D341Med (cell line): ENCODE results near the gene SLC9B2.

Experiments
- DNase-seq: peaks from one replicate; pipeline ENCODE4 v3.0.0; 2012; ENCODE audit warnings: low spot score

Gene SLC9B2

DNA sequence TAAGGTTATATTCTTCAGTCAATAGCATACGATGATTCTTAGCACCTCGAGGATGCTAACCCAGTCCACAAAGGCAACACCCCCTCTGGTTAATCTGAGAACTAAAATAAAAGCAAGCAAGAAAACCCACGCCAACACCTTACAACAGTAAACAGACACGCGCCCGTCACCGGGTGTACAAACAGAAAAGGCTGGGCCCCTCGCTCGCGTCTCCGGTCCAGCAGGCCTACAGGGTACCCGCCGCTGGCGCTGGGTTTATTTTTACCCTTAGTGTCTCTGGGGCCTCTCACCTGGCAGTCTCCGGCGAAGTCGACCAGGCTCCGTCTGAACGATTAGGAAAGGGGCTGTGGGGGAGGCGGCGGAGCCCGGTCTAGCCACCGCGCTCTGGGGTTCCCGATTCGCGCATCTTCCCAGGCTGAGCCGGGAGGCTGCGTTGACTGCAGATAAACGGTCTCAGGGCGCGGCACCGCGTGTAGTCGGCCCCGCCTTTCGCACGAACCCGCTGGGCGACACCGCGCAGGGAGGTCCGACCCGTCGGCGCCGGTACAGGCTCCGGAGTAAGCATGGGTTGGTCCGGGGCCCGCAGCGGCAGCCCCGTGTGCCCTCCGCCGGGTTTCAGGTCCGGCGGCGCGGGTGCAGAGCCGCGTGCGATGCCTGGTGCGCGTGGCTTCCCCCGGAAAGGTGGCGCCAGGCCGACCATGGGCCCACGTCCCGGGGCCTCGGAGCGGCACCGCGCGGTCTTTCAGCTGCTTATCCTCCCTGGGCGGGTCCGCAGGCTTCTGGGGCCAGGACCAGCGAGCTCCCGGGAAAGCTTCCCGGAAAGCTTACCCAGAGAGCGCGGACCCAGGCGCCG is 441 bp downstream of the SLC9B2 start:
- peak; percentile 85 for DNase-seq

DNA sequence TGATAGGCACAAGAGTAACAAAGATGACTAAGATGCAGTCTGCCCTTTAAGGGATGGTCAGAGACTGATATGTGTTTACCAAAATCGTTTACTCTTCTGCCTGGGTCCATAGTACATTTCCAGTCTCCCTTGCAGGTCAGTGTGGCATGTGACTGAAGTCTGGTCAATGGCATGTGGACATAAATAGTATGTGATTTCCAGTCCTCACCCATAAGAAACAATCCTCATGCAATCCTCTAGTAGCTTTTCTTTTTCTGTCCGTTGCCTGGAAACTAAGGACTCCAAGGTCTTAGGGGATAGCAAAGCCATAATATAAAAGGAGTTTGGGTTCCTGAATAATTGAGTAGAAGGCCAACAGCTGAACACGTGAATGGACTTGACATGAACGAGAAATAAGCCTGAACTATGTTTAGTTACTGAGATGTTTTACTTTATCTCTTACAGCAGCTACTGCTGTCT is 1.1 kb downstream of the SLC9B2 start:
- peak; percentile 28 for DNase-seq

DNA sequence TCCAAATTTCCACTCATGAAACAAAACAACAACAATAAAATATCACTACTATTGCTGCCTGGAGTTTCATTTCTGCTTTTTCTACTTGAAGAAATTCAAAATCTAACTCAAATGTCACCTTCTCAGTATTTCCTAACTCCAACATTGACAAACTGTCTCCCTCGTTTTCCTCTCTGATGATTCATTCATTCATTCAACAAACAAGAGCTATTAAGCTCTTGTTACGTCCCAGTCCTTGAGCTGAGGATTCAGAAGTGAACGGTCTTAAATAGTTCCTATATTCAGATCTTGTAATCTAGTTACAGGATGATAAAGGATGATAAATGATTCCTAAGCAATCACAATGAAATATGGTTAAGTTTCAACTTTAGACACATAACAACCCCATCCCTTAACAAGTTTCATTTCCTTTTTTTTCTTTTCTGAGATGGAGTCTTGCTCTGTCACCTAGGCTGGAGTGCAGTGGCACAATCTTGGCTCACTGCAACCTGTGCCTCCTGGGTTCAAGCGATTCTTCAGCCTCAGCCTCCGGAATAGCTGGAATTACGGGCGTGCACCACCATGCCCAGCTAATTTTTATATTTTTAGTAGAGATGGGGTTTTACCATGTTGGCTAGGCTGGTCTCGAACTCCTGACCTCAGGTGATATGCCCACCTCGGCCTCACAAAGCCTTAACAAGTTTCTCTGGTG is 1.7 kb downstream of the SLC9B2 start:
- DNase-seq, result no peak

DNA sequence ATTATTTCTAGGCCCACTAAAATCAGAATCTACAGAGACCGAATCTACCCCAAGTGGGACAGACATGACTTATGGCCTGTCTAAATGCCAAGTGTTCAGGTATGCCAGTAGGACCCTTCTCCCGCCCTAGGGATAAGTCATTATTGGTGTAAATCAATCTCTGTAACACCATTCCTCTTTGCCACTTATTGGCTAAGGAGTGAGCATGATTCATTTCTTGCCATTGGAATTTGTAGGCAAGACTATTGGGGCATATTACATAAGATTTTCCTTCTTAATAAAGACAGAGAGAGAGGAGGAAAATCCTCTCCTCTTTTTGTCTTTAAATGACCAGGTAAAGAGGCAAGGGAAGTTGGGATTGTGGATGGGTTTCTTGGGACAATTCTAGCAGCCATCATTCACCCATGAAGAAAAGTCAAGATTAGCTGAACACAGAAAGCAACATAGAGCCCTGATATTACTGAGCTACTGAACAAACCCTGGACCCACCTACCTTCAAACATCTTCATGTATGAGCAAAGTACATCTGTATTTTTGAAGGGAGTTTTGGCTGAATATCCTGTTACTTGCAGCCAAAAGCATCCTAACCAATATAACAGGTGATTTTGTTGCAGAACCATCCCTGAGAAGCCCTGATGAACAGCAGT is 2.6 kb downstream of the SLC9B2 start:
- DNase-seq, result no peak

DNA sequence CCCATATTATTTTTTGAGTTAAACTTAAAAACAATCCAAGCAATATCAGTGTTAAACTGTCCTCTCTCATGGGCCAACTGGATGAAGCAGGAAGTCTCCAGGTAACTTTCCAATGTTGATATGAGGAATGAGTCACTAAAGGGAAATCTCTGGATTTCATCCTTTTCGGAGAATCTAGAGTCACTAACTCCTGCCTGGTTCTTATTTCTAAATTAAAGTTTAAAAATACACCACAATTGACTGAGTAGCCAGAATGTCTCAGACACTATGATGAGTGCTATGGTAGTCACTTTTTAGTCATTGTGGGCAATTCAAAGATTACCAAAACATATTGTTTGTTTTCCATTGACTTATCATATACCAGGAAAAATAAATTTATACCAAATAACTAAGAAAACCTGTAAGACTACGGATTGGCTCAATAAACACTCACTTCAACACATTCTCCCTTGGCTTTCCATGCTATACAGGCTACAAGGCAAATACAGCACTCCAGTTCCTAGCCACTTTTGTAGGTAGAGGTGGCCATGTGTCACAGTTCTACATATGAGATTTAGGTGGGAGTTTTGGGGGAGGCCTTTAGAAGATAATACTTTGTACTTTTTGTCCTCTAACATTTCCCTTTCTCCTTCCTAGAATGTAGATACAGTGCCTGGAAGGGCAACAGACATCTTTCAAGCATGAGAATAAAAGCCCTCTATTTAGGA is 8.6 kb downstream of the SLC9B2 start:
- no peak for DNase-seq

DNA sequence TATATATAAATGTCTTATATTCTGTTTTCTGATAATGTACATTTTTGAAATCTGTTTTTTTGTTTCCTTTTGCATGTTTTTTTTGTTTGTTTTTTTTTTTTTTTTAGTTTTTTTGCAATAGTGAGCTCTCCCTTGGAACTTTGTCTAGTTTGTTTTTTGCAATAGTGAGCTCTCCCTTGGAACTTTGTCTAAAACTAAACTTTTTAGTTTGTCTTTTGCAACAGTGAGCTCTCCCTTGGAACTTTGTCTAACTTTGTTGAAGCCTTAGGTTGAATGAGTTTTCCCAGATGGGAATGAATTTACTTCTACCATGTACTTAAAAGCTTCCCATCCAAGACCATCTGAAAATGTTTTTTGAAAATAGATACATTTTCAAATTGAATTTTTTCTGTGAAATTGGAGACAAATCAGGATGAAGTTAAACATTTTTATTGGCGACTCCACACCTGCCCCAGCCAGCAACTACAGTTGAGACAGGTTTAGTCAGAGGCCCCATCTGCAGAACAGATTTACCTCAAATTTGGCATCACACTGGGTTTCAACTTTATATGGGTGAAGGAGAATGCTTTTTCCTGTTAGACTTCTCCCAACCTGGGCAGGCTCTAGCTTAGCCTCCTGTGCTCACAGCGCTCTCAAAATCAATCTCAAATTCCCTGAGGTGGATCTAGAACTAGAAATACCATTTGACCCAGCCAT is 16.0 kb downstream of the SLC9B2 start:
- DNase-seq, result no peak

DNA sequence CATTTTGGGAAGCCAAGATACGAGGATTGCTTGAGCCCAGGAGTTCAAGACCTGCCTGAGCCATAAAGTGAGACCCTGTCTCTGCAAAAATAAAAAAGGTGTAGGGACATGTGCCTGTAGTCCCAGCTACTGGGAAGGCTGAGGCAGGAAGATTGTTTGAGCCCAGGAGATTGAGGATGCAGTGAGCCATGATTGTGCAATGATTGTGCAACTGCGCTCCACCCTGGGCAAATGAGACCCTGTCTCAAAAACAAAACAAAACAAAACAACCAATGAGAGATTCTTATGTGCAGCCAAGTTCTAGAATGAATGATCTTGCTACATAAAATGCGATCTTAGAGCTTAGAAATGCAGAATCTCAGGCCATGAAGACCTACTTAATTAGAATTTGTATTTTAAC is 22.5 kb downstream of the SLC9B2 start:
- DNase-seq, result no peak

DNA sequence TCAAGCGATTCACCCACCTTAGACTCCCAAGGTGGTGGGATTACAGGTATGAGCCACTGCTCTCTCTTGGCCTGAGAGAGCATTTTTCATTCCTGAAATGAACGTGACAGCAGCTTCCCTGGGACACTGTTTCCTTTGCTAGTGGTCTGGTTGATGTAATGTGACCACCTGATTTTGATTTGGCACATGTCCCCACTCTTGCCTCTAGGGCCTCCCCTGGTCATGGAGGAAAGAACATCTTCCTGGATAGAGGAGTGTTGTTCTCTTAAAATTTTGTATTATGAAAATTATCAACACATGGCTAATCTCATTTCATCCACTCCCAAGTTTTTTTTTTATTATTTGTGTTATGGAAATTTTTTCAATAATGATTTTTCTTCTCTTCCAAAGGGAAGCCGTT is 23.8 kb downstream of the SLC9B2 start:
- DNase-seq, result no peak

DNA sequence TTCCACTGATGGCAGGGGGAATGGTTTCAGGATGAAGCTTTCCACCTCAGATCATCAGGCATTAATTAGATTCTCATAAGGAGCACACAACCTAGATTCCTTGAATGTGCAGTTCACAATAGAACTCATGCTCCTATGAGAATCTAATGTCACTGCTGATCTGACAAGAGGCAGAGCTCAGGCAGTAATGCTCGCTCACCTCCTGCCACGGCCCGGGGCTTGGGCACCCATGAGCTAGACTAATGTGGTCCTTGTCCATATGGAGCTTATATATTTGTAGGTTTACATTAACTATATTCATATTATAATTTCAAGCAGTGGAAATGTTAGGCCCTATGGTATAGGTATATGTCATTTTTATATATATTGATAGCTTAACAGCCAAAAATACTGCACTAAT is 24.4 kb downstream of the SLC9B2 start:
- DNase-seq, result no peak

DNA sequence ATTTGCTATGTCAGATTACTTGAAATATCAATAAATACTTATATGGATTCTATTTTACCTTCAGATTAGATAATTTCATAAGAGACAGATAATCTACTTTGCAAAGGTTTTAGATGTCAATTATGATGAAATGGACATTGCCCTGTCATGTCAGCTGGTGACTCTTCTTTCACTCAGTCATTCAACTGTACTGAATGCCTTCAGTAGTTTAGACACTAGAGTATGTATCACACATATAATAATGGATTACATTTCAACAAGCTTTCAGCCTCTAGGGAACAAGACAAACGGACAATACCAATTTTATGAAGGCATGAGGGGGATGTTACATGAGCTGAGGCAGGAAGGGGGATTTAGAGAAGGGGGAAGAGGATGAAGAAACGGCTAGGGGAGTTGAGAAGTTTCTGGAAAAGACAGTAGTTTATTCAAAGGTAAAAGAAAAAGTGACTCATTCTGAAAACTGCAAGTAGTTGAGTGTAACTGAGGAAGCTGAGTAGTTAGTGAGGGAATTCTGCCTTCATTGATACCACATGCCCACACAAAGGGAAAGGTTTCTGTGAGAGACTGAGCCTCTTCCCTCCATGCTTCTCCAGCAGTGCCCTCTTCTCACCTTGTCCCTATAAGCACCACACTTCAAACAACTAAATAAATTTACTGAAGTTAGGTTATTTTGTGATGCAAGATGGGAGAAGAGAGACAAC is 25.7 kb downstream of the SLC9B2 start:
- DNase-seq, result no peak

DNA sequence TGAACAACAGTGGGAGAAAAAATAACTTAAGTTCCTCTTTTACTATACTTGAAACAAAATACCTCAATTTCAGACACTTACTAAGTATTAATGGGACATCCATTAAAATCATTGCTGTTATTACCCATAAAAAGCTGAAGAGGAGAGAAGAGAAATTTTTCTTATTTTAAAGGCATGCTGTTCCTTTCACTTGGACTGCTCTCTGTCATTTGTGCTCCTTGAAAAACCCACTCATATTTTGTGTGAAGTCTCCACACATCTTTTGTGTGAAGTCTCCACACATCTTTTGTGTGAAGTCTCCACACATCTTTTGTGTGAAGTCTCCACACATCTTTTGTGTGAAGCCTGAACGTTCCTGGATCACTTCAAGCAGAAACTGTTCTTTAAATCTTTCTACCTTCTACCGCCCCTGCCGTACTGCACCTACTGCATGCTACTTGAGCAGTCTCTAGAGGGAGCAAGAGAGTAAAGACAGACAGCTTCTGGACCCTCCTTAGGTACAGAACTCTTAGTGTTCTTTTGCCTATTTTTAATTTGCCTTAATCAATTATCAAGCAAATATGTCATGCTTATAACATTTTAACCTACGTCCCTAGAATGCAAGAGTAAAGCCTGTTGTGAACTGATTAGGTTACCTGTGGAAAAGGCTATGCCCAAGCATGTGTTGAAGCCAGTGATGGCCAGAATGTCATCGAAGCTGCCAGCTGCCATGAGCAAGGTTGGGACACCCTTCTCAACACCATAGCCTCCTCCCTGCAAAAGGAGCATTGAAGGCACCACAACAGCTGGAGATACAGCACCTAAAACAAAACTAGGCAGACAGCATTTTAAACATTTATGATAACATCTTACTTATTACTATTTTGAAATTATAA is 29.9 kb downstream of the SLC9B2 start:
- DNase-seq, result peak; percentile 62

DNA sequence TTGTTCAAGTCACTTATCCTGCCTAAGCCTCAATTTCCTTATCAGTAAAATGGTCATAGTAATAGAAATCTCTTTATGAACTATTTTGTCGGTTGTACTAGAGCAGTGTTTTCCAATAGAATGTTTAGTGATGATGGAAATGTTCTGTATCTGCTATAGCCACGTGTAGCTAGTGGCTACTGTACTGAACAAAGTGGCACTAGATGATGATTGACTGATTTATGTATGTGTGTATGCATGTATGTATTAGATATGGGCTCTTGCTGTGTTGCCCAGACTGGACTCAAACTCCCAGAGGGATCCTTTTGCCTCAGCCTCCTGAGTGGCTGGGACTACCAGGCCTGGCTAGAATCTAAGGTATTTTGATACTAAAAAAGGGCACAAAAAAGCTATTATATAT is 32.4 kb downstream of the SLC9B2 start:
- DNase-seq, result no peak

DNA sequence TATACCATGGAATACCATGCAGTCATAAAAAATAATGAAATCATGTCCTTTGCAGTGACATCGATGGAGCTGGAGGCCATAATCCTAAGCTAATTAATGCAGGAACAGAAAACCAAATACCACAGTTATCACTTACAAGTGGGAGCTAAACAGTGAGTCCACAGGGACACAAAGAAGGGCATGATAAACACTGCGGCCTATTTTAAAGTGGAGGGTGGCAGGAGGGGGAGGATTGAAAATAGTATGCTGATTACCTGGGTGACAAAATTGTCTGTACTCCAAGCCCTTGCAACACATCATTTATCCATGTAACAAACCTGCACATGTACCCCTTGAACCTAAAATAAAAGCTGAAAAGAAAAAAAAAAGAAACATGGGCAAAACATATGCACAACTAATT is 40.4 kb downstream of the SLC9B2 start:
- DNase-seq, result no peak

DNA sequence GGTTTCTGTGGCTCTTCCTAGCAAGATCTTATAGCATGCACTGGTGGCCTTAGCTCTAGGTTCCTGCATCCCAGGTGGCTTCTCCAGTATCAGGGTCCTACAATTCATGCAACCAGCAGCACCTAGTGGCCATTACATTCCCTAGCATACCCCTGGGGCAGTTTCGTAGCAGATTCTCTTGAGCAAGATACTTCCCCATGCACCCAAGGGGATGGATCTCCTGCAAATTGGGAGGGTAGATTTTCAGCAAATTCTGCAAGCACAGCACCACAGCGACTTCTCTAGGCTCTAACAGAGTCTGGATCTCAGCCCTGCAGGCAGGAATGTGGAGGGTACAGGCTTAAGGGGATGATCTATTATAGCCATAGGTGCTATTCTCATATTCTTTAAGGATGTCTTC is 44.0 kb downstream of the SLC9B2 start:
- peak; percentile 67 for DNase-seq

DNA sequence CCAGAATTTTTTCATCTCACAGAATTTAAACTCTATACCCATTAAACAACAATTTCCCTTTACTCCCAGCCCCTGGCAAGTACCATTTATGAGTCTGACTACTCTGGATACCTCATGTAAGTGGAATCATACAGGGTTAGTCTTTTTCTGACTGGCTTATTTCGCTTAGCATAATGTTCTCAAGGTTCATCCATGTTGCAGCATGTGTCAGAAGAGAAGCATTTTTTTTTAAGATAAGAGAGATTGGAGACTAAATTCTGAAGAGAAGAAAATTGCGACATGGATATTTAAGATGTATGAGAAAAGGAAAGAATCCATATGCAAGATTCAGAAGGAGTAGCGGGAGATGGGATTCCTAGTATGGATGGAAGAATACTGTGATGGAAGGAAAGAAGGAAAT is 45.8 kb downstream of the SLC9B2 start:
- DNase-seq, result no peak

DNA sequence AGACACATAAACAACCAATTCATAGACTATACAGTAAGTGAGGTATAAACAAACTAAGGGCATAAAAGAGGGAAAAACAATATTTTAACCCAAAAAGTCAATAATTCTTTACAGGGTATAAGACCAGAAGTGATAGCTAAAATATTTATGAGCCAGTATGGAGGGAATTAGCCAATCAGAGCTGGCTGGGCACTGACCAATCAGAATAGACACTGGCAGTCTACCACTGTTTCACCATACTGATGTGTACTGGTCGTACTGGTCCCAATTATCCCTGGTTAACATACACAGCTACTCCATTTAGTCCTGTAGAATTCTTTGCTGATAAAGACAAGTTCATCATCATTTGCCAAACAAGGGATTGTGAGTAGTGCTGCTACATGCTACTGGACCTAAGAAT is 47.3 kb downstream of the SLC9B2 start:
- no peak for DNase-seq

DNA sequence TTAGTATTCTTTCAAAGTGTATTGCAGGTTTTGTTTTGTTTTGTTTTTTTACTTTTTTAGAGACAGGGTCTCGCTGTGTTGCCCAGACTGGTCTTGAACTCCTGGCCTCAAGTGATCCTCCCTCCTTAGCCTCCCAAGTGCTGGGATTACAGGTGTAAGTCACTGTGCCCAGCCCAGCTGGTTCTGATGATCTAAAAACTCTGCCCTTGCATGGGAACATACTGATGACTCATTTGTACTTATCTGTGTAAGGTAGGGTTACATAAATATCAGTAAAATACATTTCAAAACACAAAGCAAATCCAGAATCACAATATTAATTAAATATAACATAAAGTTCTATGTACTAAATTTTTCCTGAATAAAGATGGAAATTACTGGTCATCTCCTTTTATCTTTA is 49.7 kb downstream of the SLC9B2 start:
- DNase-seq, result no peak

DNA sequence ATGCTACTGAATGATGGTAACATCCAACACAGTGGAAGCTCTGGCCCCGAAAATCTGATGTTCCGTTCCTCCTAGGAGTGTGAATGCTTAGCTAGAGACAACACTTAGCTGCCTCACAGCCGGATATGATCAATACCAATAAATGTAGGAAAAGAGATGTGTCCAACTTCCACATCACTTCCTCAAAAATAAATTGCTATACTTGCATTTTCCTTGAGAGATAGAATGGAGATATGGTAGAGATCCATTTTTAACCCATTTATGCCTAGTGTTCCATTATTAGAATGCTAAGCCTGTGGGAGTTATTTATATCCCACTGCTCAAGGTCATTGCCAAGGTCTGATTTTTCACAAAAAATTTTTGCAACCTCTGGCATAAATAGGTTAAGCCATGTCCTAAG is 51.6 kb downstream of the SLC9B2 start:
- DNase-seq, result no peak

DNA sequence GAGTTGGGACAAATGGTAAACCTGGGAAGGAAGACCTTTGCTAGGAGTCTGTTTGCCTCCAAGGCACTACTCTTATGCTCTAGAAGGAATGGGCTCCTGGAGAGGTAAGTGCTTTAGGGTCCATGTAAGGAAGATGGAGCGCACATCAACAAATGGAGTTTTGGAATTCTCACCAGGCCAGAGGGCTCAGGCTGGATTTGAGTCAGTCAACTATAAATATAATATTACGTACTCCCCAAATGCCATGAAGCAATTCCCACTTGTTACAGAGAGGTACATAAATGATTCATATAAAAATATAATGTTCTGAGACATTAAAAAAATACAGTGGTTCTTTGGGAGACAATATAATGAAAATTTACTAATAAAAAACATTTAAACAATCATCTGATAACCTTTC is 55.4 kb downstream of the SLC9B2 start:
- DNase-seq, result no peak
